ENCODE data around the gene ZFP92. TPM values are rescaled to one million over a fixed set of nuclear protein-coding genes. Genes with fewer than 3 reads are reported as not detected.

The ZFP92 gene
- total and polyA plus RNA-seq, 2 of the 8 experiments (the other 6 are each of a cell fraction or from before 2014, with no cell fraction given) = 0.14 to 0.41 TPM

GRCh38 chrX:153423652-153424051, 12.4 kb downstream of the ZFP92 start (continued):
- TF ChIP-seq CHD7 (IDR thresholded peaks at IDR 0.05; ENCODE audit: insufficient replicate concordance, low read length) (no peak), CEBPB (IDR thresholded peaks at IDR 0.05; ENCODE audit: low read depth, low read length) (no peak), HDAC6 (IDR thresholded peaks at IDR 0.05; ENCODE audit: low read depth, low read length) (no peak), SAP30 (IDR thresholded peaks at IDR 0.05; ENCODE audit: insufficient read depth, insufficient replicate concordance, low read length) (no peak), RBBP5 (IDR thresholded peaks at IDR 0.05; ENCODE audit: borderline replicate concordance, low read depth, low read length) (no peak), FOSL1 (IDR thresholded peaks at IDR 0.05; ENCODE audit: insufficient read depth, low read depth, low read length) (no peak), JUN (IDR thresholded peaks at IDR 0.05; ENCODE audit: low read depth, low read length) (no peak), CREB1 (IDR thresholded peaks at IDR 0.05) (no peak), SRF (IDR thresholded peaks at IDR 0.05; ENCODE audit: low read depth, low read length) (no peak)

All from H1 (cell line).